HCT116 (cell line): ENCODE results near the gene ERICH3. TPM values are rescaled to one million over a fixed set of nuclear protein-coding genes. Genes with fewer than 3 reads are reported as not detected.

Experiments
- ATAC-seq: fragments of 200-7000 bp; cut with Tn5 transposase; 2 replicates; pipeline ENCODE4 v1.9.1; 2020; ENCODE audit warnings: mild to moderate bottlenecking, moderate library complexity
- BruUV-seq: library from RNA; stranded (reverse); fragments of 400-500 nt; replicated peaks from 2 replicates; lab custom pipeline; 2021; lab: Mats Ljungman, UMichigan
- CTCF ChIA-PET: fragments of 300-600 bp; sonication (Branson Sonifier 250); formaldehyde crosslinking; loops from one replicate; lab custom pipeline; 2021; ENCODE audit warnings: antibody characterized with exemption; lab: Charles Lee
- POLR2A ChIA-PET: fragments of 300-600, 350-600 bp; sonication (Branson Sonifier 250); formaldehyde crosslinking; loops from one replicate; lab custom pipeline; 2021; ENCODE audit warnings: antibody characterized with exemption; lab: Charles Lee
- RAD21 ChIA-PET, 2 experiments: fragments of 300-600 bp; sonication (Branson Sonifier 250); formaldehyde crosslinking; loops; one replicate each; lab custom pipeline; 2023; ENCODE audit warnings: low total read pairs in 2 of 2; ENCODE audit not compliant: uncharacterized antibody in 2 of 2, unreplicated experiment in 2 of 2, low non-redundant PET in 1 of 2; lab: Charles Lee
- DNase-seq: peaks from one replicate; pipeline ENCODE4 v3.0.0-alpha.2; 2010; ENCODE audit warnings: low read depth, low spot score
- H2AFZ ChIP-seq: fragments of 200-600 bp; shearing (Covaris generic), sonication (generic); 2 replicates; pipeline ENCODE4 v1.6.1; 2017; ENCODE audit warnings: low read depth, mixed run types, mixed read lengths, antibody characterized with exemption, low read length; ENCODE audit not compliant: poor library complexity, severe bottlenecking
- H3K27ac ChIP-seq: 2 replicates; pipeline ENCODE4 v1.5.1; 2012; ENCODE audit warnings: low read depth, low read length
- H3K27me3 ChIP-seq: fragments of 200-600 bp; sonication (generic); 2 replicates; pipeline ENCODE4 v1.6.1; 2016; ENCODE audit warnings: mixed run types, low read length, mixed read lengths; ENCODE audit not compliant: insufficient read depth
- H3K36me3 ChIP-seq, 2 experiments: fragments of 200-500 bp in 1 of 2; fragments of 200-600 bp in 1 of 2; sonication (Bioruptor generic) in 1 of 2; sonication (generic) in 1 of 2; 2 replicates each; pipeline versions ENCODE4 v1.5.1 to v1.6.1; 2014 to 2016; ENCODE audit warnings: low read length in 2 of 2, inconsistent platforms in 1 of 2, mixed read lengths in 1 of 2, mixed run types in 1 of 2; ENCODE audit not compliant: insufficient read depth in 2 of 2, control insufficient read depth in 1 of 2
- H3K4me1 ChIP-seq, 2 experiments: fragments of 200-600 bp in 1 of 2; sonication (generic) in 1 of 2; 2 replicates each; pipeline versions ENCODE4 v1.5.1 to v1.6.1; 2012 to 2017; ENCODE audit warnings: low read length in 2 of 2, inconsistent platforms in 1 of 2, mild to moderate bottlenecking in 1 of 2, mixed read lengths in 1 of 2, mixed run types in 1 of 2, moderate library complexity in 1 of 2; ENCODE audit not compliant: insufficient read depth in 2 of 2, control insufficient read depth in 1 of 2
- H3K4me2 ChIP-seq: fragments of 200-600 bp; sonication (generic); 2 replicates; pipeline ENCODE4 v1.6.1; 2017; ENCODE audit warnings: mixed run types, low read length, mixed read lengths
- H3K4me3 ChIP-seq, 2 experiments: fragments of 200-600 bp in 1 of 2; sonication (generic) in 1 of 2; replicated peaks in 1 of 2; 2 replicates each; pipeline ENCODE4 v1.5.1; 2011 to 2016; ENCODE audit warnings: low read length in 2 of 2, control low read depth in 1 of 2, low read depth in 1 of 2, mild to moderate bottlenecking in 1 of 2, mixed read lengths in 1 of 2, mixed run types in 1 of 2
- H3K79me2 ChIP-seq: fragments of 200-600 bp; sonication (generic); 2 replicates; pipeline ENCODE4 v1.6.1; 2017; ENCODE audit warnings: mild to moderate bottlenecking, mixed run types, low read length, moderate library complexity, mixed read lengths; ENCODE audit not compliant: insufficient read depth
- H3K9ac ChIP-seq: fragments of 200-600 bp; sonication (generic); 2 replicates; pipeline ENCODE4 v1.6.1; 2016; ENCODE audit warnings: low read length, mixed read lengths
- H3K9me2 ChIP-seq: fragments of 200-600 bp; sonication (generic), shearing (Covaris generic); 2 replicates; pipeline ENCODE4 v1.6.1; 2017; ENCODE audit warnings: mixed run types, mild to moderate bottlenecking, moderate library complexity; ENCODE audit not compliant: insufficient read depth
- H3K9me3 ChIP-seq, 2 experiments: fragments of 200-500 bp in 1 of 2; fragments of 200-600 bp in 1 of 2; sonication (Bioruptor generic) in 1 of 2; sonication (generic) in 1 of 2; 2 replicates each; pipeline ENCODE4 v1.6.1; 2014 to 2017; ENCODE audit warnings: low read length in 2 of 2, mixed read lengths in 2 of 2, inconsistent platforms in 1 of 2, low read depth in 1 of 2, mild to moderate bottlenecking in 1 of 2, mixed run types in 1 of 2, moderate library complexity in 1 of 2; ENCODE audit not compliant: control insufficient read depth in 1 of 2, insufficient read depth in 1 of 2
- H4K20me1 ChIP-seq: fragments of 200-600 bp; sonication (generic), shearing (Covaris generic); 2 replicates; pipeline ENCODE4 v1.6.1; 2017; ENCODE audit warnings: mixed run types, mild to moderate bottlenecking, moderate library complexity; ENCODE audit not compliant: insufficient read depth
- CEBPB ChIP-seq: IDR thresholded peaks from 2 replicates; pipeline ENCODE4 v1.6.1; 2012; ENCODE audit warnings: low read depth
- EGR1 ChIP-seq: IDR thresholded peaks from 2 replicates; pipeline ENCODE4 v1.6.1; 2012; ENCODE audit warnings: low read depth
- ELF1 ChIP-seq: IDR thresholded peaks from 2 replicates; pipeline ENCODE4 v1.6.1; 2012; ENCODE audit warnings: low read depth, borderline replicate concordance
- FOSL1 ChIP-seq: IDR thresholded peaks from 2 replicates; pipeline ENCODE4 v1.6.1; 2012; ENCODE audit warnings: low read depth
- JUND ChIP-seq: IDR thresholded peaks from 2 replicates; pipeline ENCODE4 v1.6.1; 2012
- MAX ChIP-seq: IDR thresholded peaks from 2 replicates; pipeline ENCODE4 v1.6.1; 2012
- POLR2A ChIP-seq: IDR thresholded peaks from 2 replicates; pipeline ENCODE4 v1.7.0; 2011; ENCODE audit warnings: borderline replicate concordance; ENCODE audit not compliant: insufficient read depth, insufficient read length; ENCODE audit errors: extremely low read depth
- POLR2AphosphoS5 ChIP-seq: IDR thresholded peaks from 2 replicates; pipeline ENCODE4 v1.6.1; 2011; ENCODE audit warnings: mild to moderate bottlenecking, low read depth, low read length, moderate library complexity
- RAD21 ChIP-seq: IDR thresholded peaks from 2 replicates; pipeline ENCODE4 v1.6.1; 2012; ENCODE audit warnings: low read depth, mild to moderate bottlenecking
- SP1 ChIP-seq: IDR thresholded peaks from 2 replicates; pipeline ENCODE4 v1.6.1; 2012; ENCODE audit warnings: low read depth
- ZBTB33 ChIP-seq: IDR thresholded peaks from 2 replicates; pipeline ENCODE4 v1.6.1; 2011; ENCODE audit warnings: mild to moderate bottlenecking, low read length, moderate library complexity; ENCODE audit not compliant: insufficient replicate concordance; ENCODE audit errors: extremely low read depth
- ZFX ChIP-seq: fragments of 450-650 bp; IDR thresholded peaks from 2 replicates; pipeline ENCODE4 v1.6.1; 2017
- ZNF274 ChIP-seq: fragments of 200-500 bp; sonication (Bioruptor generic); IDR thresholded peaks from 2 replicates; pipeline ENCODE4 v1.6.1; 2014; ENCODE audit warnings: mild to moderate bottlenecking, low read depth, low read length, inconsistent platforms
- intact Hi-C: fragments of 100-400 bp; cut with micrococcal nuclease; formaldehyde crosslinking; loops from 2 replicates; pipeline ENCODE4 v1.10.0; 2022
- total RNA-seq: library from RNA; stranded (reverse); gene quantifications from one replicate; pipeline ENCODE4 v1.2.1, GENCODE V29; 2021; ENCODE audit not compliant: unreplicated experiment
- TF ChIP-seq, protein P1 (sequence below): IDR thresholded peaks from 2 replicates; pipeline ENCODE4 v1.6.1; 2012; ENCODE audit warnings: low read depth

ERICH3 gene
- total RNA-seq, 1 experiment from 2014 or later: not detected

DNA sequence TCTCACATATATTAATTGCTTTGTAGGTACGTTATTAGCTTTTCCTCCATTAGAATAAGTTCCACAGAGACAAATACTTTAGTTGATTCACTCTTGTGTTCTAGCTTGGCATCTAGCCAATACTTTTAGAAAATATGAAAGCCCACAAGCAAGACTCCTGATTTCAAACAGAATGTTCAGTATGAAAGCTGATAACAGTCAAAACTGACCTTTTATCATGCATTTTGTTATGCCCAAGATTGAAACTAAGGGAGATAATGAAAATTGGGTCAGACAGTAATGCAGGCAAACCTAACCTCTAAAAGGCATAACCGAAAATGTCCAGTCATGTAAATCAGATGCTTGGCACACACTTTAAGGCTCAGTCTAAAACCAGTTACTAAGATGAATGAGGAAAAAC is 61.7 kb downstream of the ERICH3 start:
- Histone ChIP-seq H3K9me2 (no peaks in the 10 kb centered on the region), H3K9ac (no peak overlapping the region), H4K20me1 (no peaks in the 10 kb centered on the region), H2AFZ (no peak overlapping the region), H3K4me2 (no peak overlapping the region), H3K27ac (no peak overlapping the region), H3K9me3 (no peaks in the 10 kb centered on the region)
- intact Hi-C loops: no loop called here
- RAD21 ChIA-PET: no interaction called here
- no peak for TF ChIP-seq POLR2A
- TF ChIP-seq, all 23 proteins: peak for 0
- ChIA-PET POLR2A (no interaction called here), CTCF (no interaction called here)
- no TSS peak for BruUV-seq
- ATAC-seq (no peak), DNase-seq (no peak)
- no peak overlapping the region for H3K4me3 ChIP-seq
- H3K27me3 ChIP-seq: 0 out of 2 replicates have a peak, but pooled peaks cover 13% of the 10 kb centered on the region
- H3K36me3 ChIP-seq: no peaks in the 10 kb centered on the region
- H3K79me2 ChIP-seq: no peaks in the 10 kb centered on the region
- H3K4me1 ChIP-seq: no peaks in the 10 kb centered on the region

GRCh38 chr1:74610961-74611360 is 62.6 kb downstream of the ERICH3 start:
- Histone ChIP-seq H3K27me3 (0 out of 2 replicates have a peak, but pooled peaks cover 13% of the 10 kb centered on the region), H3K4me1 (no peaks in the 10 kb centered on the region), H3K79me2 (no peaks in the 10 kb centered on the region), H3K9me2 (no peaks in the 10 kb centered on the region), H4K20me1 (no peaks in the 10 kb centered on the region), H3K9me3 (no peaks in the 10 kb centered on the region), H3K4me3 (no peak overlapping the region), H3K27ac (no peak overlapping the region), H3K36me3 (no peaks in the 10 kb centered on the region), H2AFZ (no peak overlapping the region), H3K9ac (no peak overlapping the region), H3K4me2 (no peak overlapping the region)
- intact Hi-C loops: no loop called here
- ChIA-PET CTCF (no interaction called here), POLR2A (no interaction called here), RAD21 (no interaction called here)
- DNase-seq: no peak
- no peak for ATAC-seq
- BruUV-seq: no TSS peak
- TF ChIP-seq ZNF274 (no peak), MAX (no peak), SP1 (no peak), RAD21 (no peak), ELF1 (no peak), CEBPB (no peak), ZFX (no peak), JUND (no peak), FOSL1 (no peak), EGR1 (no peak), POLR2AphosphoS5 (no peak), ZBTB33 (no peak)
- TF ChIP-seq, protein P1, sequence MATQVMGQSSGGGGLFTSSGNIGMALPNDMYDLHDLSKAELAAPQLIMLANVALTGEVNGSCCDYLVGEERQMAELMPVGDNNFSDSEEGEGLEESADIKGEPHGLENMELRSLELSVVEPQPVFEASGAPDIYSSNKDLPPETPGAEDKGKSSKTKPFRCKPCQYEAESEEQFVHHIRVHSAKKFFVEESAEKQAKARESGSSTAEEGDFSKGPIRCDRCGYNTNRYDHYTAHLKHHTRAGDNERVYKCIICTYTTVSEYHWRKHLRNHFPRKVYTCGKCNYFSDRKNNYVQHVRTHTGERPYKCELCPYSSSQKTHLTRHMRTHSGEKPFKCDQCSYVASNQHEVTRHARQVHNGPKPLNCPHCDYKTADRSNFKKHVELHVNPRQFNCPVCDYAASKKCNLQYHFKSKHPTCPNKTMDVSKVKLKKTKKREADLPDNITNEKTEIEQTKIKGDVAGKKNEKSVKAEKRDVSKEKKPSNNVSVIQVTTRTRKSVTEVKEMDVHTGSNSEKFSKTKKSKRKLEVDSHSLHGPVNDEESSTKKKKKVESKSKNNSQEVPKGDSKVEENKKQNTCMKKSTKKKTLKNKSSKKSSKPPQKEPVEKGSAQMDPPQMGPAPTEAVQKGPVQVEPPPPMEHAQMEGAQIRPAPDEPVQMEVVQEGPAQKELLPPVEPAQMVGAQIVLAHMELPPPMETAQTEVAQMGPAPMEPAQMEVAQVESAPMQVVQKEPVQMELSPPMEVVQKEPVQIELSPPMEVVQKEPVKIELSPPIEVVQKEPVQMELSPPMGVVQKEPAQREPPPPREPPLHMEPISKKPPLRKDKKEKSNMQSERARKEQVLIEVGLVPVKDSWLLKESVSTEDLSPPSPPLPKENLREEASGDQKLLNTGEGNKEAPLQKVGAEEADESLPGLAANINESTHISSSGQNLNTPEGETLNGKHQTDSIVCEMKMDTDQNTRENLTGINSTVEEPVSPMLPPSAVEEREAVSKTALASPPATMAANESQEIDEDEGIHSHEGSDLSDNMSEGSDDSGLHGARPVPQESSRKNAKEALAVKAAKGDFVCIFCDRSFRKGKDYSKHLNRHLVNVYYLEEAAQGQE: no peak
